Activated T-cell treated with anti-CD3 and anti-CD28 coated beads for 48 hours (primary cell): ENCODE measurements around the gene COG4.
A peak's percentile ranks its signal among the peaks of the same experiment; 100 is the strongest.
"Not testable (repeated sequence)": the region's sequence is repeated elsewhere in the genome, so short reads cannot be mapped to it uniquely, and the experiment has no call there.

Experiments
- DNase-seq: peaks from one replicate; pipeline ENCODE4 v3.0.0-alpha.2; 2020; ENCODE audit warnings: low read depth

COG4 gene

DNA sequence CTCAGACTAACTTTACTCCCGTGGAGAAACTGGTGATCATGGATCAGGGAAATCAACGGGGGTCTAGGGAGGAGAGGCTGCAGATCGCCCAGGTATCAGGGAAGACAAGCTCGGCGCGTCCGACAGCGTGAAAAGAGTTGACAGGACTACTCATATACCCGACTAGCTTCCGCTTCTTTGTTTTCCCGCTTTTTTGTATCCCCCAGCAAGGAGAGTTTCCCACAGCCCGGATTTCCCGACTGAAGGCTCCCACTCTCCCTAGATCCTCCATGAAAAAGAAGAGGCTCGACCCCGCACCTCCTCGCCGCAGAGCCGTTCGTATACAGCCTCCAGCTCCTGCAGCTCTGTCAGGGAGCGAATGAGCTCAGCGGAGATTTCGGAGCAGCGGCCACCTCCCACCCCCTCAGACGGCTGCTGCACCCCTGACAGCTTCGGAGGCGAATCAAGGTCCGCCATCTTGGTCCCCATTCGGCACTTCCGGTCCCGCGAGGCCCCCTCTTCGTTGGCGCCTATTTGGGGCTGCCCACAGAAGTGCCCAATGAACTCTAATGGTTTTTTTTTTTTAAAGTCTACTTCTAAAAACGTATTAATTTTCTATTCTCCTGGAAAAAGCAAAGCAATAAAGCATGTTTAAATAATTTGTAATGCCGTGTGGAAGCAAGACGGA lies at the start of gene COG4:
Gene COG4, minus strand, starts transcription at position 479 of the 667 bp plus-strand sequence. Its CDS starts 11 bp downstream, at position 468.
- peak; percentile 88 for DNase-seq

GRCh38 chr16:70572926-70573270 lies 49.5 kb upstream of the COG4 start:
- no peak for DNase-seq

DNA sequence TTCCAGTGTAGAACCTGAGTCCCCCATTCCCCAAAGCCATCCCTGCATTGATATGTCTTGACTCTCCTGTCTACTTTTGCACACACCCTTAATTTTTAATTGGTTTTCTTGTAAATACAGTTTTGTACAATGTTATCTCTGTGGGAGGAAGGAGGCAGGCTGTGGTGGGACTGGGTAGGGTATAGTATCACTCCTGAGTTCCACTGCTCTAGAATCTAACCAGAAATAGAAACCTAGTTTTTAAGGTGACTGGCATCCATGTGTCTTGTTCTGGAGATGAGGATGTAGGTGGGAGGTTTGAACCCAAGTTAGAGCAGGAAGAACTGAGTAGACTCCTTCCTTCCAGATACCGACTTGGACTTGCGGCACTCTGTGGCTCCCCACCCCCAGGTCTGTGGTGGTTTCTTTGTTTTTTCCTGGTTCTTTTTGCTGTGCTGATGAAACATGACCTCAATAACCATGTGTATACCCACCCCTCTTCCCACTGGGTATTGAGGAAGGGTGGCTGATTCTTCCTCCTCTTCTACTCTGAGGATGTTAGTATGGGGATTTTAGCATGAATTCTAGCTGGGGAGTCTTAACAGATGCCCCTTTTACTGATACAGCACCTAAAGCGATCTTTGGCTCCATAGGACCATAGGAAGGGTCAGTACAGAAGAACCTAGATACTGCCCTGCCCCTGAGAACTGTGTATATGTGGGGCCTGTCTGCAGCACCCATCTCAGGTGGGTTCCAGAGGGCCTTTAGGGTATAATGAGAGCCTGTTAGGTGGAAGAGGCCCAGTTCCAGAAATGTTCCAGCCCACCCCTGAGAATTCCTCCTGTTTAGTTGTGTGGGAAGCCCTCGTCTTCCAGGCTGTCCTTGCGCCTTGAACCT lies 48.9 kb upstream of the COG4 start:
- DNase-seq: no peak

- DNase-seq: no peak
Measured at GRCh38 chr16:70571623-70572022, 48.3 kb upstream of the COG4 start.

DNA sequence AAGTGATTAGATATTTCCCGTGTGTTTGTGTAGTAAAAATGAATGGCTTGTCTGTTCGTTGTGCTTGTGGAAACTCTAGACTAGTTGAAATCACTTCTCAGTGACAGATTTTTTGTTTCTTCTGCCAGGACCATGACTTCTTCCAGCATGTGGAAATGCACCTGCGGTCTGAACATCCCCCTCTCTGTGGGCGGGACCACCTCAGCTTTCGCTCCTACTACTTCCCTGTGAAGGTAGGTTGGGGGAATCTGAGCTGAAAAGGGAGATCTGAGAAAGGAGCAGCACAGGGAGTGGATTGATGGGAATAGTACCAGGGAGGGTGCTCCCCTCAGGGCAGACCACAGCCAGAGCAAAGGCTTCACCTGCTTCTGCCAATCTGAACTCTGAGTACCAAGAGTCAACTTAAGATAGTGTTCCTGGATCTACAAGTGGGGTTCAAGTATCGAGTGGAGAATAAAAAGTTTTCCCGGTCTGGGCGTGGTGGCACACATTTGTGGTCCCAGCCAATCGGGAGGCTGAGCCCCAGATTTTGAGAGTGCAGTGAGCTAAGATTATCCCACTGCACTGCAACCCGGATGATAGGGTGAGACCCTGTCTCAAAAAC lies 47.7 kb upstream of the COG4 start:
- no peak for DNase-seq

GRCh38 chr16:70569752-70570151 lies 46.4 kb upstream of the COG4 start:
- no peak for DNase-seq

DNA sequence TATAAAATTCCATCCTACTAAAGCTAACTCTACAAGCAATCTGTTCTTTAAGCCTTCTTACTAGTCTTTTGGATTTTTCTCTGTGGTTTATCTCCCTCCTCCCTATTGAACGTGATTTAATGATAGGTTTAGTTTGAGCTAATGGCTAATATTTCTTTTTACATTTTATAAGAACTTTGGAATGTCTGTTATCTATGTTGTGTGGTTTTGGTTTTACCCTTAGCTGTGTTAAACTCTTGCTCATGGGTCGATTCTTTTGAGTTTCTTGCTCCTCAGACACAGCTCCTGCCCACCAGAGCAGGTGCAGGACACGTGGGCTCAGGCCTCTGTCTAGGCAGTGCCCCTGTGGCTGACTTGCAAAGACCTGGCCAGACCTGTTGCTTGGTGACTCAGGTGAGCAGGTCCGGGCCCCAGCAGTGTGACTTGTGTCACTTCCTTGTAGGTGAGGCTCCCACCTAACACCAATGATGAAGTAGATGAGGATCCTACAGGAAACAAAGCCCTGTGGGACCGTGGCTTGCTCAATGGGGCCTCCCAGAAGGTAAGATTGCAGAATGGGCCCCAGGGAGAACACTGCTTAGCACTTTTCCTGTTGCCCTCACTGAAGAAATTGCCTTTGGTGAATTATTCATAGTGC lies 45.4 kb upstream of the COG4 start:
- DNase-seq: no peak

GRCh38 chr16:70565053-70565452 lies 41.7 kb upstream of the COG4 start:
- no peak for DNase-seq

- DNase-seq: no peak
Measured at GRCh38 chr16:70563636-70564035, 40.3 kb upstream of the COG4 start.

GRCh38 chr16:70561623-70562022 lies 38.3 kb upstream of the COG4 start:
- no peak for DNase-seq

GRCh38 chr16:70556063-70556462 lies 32.7 kb upstream of the COG4 start:
- no peak for DNase-seq

DNA sequence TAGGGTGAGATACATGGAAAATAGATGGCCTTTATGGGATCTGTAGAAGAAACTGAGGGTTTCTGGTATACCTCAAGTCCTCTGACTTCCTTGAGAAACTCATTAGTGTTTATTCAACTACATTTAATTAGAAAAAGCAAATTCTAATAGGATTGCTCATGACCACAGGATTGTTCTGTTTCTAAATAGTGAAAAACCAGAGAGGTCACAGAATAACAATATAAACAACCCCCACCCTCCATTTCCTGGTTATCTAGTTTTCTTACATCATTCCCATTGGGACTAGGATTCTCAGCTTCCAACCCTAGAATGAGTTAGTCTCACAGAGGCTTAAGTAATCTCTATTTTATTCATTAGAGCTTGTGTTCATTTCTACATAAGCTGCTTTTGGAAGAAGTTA lies 30.3 kb upstream of the COG4 start:
- DNase-seq: no peak

DNA sequence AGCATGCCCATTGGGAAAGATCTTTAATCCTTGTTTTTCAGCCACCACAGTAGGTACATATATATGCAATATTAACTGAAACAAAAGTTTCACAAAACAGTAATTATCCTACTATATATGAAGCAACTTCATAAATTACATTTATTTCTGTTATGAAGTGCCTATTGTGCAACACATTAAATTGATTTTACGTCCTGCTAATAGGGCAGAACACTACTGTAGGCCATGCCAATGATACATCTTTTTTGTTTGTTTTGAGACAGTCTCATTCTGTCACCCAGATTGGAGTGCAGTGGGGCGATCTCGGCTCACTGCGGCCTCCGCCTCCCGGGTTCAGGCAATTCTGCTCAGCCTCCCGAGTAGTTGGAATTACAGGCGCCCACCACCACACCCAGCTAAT lies 29.3 kb upstream of the COG4 start:
- DNase-seq: no peak

- DNase-seq: no peak
Measured at GRCh38 chr16:70551788-70552187, 28.4 kb upstream of the COG4 start.

DNA sequence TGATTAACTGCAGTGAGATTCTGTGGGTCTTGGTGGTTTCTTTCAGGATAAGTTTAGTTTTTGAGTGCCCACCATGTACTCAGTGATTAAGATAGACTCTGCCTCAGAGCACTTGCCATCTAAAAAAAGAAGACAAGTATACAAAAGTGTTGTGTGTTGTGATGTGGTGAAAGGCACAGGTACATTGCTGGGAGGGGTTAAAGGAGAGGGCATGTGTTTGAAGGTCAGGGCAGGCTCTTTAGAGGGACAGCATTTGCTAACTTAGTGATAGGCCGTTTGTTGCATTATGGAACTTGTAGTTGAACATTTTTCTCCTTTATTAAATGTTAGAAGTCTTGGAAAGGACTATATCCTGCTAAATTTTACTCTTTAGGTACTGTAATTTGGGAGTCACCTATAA lies 26.7 kb upstream of the COG4 start:
- DNase-seq: no peak

- DNase-seq: no peak
Measured at GRCh38 chr16:70548936-70549335, 25.6 kb upstream of the COG4 start.

GRCh38 chr16:70544548-70544947 lies 21.2 kb upstream of the COG4 start:
- no peak for DNase-seq

- no peak for DNase-seq
Measured at GRCh38 chr16:70540994-70541393, 17.6 kb upstream of the COG4 start.

DNA sequence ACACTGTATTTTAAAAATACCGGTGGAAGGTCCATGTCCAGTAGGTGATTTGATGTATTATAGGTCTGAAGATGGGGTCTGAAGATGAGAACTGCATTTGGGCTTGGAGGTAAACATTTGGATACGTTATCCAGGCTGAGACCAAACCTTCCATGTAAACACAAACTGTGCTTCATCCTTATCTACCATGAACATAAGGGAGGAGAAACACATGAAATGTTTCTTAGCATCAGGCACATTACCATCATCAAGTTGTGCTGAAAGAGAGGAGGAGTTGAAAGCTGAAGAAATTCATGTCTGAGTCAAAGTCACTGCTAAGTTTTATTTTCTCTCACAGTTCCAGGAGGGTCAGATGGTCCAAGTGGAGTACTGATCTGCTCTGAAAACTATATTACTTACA lies 11.6 kb upstream of the COG4 start:
- DNase-seq: no peak

- not testable (repeated sequence) for DNase-seq
Measured at GRCh38 chr16:70529954-70530353, 6.6 kb upstream of the COG4 start.

DNA sequence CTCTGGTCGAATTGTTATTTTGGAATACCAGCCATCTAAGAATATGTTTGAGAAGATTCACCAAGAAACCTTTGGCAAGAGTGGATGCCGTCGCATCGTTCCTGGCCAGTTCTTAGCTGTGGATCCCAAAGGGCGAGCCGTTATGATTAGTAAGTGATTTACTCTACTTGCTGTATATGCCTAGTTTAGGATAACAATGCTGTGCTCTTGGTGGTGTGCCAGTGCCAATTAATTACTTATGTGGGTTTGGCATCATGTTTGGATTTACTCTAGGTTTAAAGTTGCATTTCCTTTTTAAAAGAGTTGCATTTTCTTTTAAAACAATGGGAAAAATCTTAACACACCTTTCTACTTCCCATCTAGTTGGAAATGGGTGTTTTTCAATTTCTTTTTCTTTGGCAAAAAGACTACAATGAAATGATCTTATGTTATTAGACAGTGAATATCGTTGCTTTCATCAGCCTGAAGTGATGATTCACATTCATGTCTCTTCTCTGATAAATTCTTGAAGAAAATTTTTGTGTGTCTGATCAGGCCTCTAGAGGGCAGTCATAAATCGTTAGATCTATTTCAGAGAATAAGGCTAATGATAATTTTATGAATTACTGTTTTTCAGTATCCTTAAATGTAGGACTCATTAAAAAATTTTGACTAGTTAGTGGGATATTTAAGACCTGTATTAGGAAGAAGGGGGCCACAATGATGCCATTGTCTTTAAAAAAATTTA lies 5.9 kb upstream of the COG4 start:
- no peak for DNase-seq
